Pancreas (tissue), 10 donors: ENCODE results near the gene YBX2. TPM values are rescaled to one million over a fixed set of nuclear protein-coding genes. Genes with fewer than 3 reads are reported as not detected.
A peak's percentile ranks its signal among the peaks of the same experiment; 100 is the strongest.

Source experiments
- ATAC-seq, 4 donors: fragments of 200-7000 bp; cut with Tn5 transposase; one replicate each; pipeline versions ENCODE4 v1.8.0 to v1.9.1; 2020; ENCODE audit warnings: mild to moderate bottlenecking in 4 of 4, moderate library complexity in 4 of 4
- DNase-seq, 6 donors: peaks; one replicate each; pipeline ENCODE4 v3.0.0-alpha.2; 2020
- FAIRE-seq: peaks from 2 replicates; lab custom pipeline; 2012; peaks lifted over from hg19 to GRCh38; lab: Jason Lieb, UNC
- H3K27ac ChIP-seq, 4 donors: fragments of 200-600 bp; sonication (generic); 1 replicate in 3 of 4; 2 replicates in 1 of 4; pipeline versions ENCODE4 v1.5.0 to v1.8.0; 2020
- H3K27me3 ChIP-seq, 4 donors: fragments of 200-600 bp; one replicate each; pipeline ENCODE4 v1.8.0; 2021
- H3K36me3 ChIP-seq, 3 donors: fragments of 200-600 bp; sonication (generic) in 1 of 3; one replicate each; pipeline versions ENCODE4 v1.5.0 to v1.8.0; 2020 to 2021
- H3K4me1 ChIP-seq, 3 donors: fragments of 200-600 bp; one replicate each; pipeline ENCODE4 v1.8.0; 2021
- H3K4me3 ChIP-seq, 4 donors: fragments of 200-600 bp; sonication (generic) in 2 of 4; one replicate each; pipeline versions ENCODE4 v1.5.0 to v1.8.0; 2020 to 2021
- H3K9me3 ChIP-seq, 4 donors: fragments of 200-600 bp; one replicate each; pipeline ENCODE4 v1.8.0; 2021
- WGBS, 2 donors: extraction: QIAGEN DNeasy Blood & Tissue Kit; methylation state at CpG; one replicate each; pipeline ENCODE4 v1.1.7; 2013; 5-methylcytosine and 5-hydroxymethylcytosine counted together
- intact Hi-C, 3 donors: fragments of 100-400 bp; cut with DNase I; formaldehyde crosslinking; loops; one replicate each; pipeline versions ENCODE4 v1.11.1 to v1.14.2; 2022
- polyA plus RNA-seq, 2 donors: library from polyadenylated mRNA; stranded (reverse); fragments of 200-250 nt; gene quantifications; one replicate each; pipeline ENCODE4 v1.2.3, GENCODE V29; 2013
- total RNA-seq, 6 donors: library from RNA; stranded (reverse); fragmentation: NEBNext Ultra II Directional in 4 of 6; extraction: Animal tissue kit (Norgen Biotek cat#: 25700) in 4 of 6; gene quantifications; one replicate each; pipeline versions ENCODE4 v1.2.1 to v1.2.4, GENCODE V29; 2021 to 2023
- TF ChIP-seq, protein P1 (sequence below), 4 donors: fragments of 200-600 bp; sonication (generic) in 3 of 4; IDR thresholded peaks; one replicate each; pipeline versions ENCODE4 v1.5.0 to v1.8.0; 2021; ENCODE audit warnings: antibody characterized with exemption in 4 of 4
- donor health status: healthy with polysubstance abuse.
- donor health status: DM: no; HTN: no; CAD: no; lungs with moderate emphysema.
- donor health status: DM: no; HTN: no; CAD: no.
- donor health status: control.
- donor health status: control.
- donor health status: Bipolar disorder and iron deficiency.
- donor health status: DM: yes; HTN: yes; CAD: no.
- donor health status: DM: no; HTN: no; CAD: no.
- donor health status: DM: no; HTN: no; CAD: no.
- donor health status: DM: yes; HTN: yes; CAD: no.

The YBX2 gene
- total and polyA plus RNA-seq, 8 donors, result 0.12 to 1.2 (median 0.41) TPM

DNA sequence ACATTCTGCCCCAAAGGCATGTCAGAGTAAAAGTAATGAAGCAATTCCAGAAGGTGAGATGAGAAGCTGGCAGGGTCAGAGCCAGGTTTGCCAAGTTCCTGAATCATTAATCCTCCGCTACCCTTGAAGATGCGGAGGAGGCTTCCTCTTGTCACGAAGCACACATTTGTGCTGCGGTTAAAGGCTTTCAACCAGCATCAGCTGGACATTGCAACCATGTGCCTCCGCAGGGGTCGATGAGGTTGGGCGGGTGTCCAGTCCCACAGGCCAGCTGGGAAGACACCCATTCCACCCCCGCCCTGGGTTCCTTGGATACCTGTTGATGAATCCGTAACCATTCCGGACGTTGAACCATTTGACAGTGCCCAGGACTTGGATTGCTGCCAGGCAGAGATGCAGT, 1.3 kb downstream of the YBX2 start:
- TF ChIP-seq, protein P1, sequence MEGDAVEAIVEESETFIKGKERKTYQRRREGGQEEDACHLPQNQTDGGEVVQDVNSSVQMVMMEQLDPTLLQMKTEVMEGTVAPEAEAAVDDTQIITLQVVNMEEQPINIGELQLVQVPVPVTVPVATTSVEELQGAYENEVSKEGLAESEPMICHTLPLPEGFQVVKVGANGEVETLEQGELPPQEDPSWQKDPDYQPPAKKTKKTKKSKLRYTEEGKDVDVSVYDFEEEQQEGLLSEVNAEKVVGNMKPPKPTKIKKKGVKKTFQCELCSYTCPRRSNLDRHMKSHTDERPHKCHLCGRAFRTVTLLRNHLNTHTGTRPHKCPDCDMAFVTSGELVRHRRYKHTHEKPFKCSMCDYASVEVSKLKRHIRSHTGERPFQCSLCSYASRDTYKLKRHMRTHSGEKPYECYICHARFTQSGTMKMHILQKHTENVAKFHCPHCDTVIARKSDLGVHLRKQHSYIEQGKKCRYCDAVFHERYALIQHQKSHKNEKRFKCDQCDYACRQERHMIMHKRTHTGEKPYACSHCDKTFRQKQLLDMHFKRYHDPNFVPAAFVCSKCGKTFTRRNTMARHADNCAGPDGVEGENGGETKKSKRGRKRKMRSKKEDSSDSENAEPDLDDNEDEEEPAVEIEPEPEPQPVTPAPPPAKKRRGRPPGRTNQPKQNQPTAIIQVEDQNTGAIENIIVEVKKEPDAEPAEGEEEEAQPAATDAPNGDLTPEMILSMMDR (IDR thresholded peaks at IDR 0.05), result no peak
- Histone ChIP-seq H3K4me1 (peaks cover 0 to 18% (median 13%) of the 10 kb centered on the region in 3 donors), H3K4me3 (no peak overlapping the region), H3K27me3 (no peaks in the 10 kb centered on the region), H3K27ac (no peak overlapping the region), H3K9me3 (no peaks in the 10 kb centered on the region), H3K36me3 (no peaks in the 10 kb centered on the region)
- 82% methylated on average over 11 of the region's 11 CpGs for WGBS, 2 donors
- intact Hi-C loops, result loop anchor here in 1 of 3 donors (10.0 kb wide), 1 partner anchor 248 kb away; the partner anchor contains the start of gene SLC16A11
- no peak for ATAC-seq
- peak in 2 of 6 donors; percentile 26 to 69 for DNase-seq
- no peak for FAIRE-seq

DNA sequence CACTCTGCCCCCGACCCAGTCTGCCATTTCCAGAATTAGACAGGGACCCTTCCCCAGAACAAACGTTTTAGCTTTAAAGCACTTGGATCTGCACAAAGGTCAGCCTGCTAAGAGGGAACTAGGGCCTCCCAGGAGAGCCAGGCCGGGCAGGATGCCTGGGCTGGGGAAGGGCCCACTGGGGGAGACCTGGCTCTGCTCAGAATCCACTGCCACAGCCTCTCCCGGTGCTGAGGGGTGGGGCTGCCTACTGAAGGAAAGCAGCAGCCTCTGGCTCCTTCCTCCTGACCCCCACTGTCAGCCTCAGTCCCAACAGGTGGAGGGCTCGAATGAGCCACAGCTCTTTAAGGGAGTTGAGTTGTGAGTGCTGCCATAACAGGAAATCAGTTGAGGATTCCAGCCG, 1.7 kb downstream of the YBX2 start:
- intact Hi-C loops, result loop anchor here in 1 of 3 donors (10.0 kb wide), 1 partner anchor 248 kb away; the partner anchor contains the start of gene SLC16A11
- DNase-seq (no peak), FAIRE-seq (no peak), ATAC-seq (no peak)
- H3K9me3 ChIP-seq, result no peaks in the 10 kb centered on the region
- no peaks in the 10 kb centered on the region for H3K27me3 ChIP-seq
- H3K36me3 ChIP-seq, result no peaks in the 10 kb centered on the region
- no peak overlapping the region for H3K4me3 ChIP-seq
- H3K4me1 ChIP-seq, result peaks cover 0 to 18% (median 13%) of the 10 kb centered on the region in 3 donors
- TF ChIP-seq, protein P1 (IDR thresholded peaks at IDR 0.05), result no peak
- no peak overlapping the region for H3K27ac ChIP-seq
- 55 to 59% methylated on average over 6 of the region's 6 CpGs for WGBS, 2 donors

GRCh38 chr17:7292194-7292593, 2.2 kb downstream of the YBX2 start:
- Histone ChIP-seq H3K27me3 (no peaks in the 10 kb centered on the region), H3K4me1 (peaks cover 0 to 18% (median 13%) of the 10 kb centered on the region in 3 donors), H3K4me3 (no peak overlapping the region), H3K36me3 (no peaks in the 10 kb centered on the region), H3K27ac (no peak overlapping the region), H3K9me3 (no peaks in the 10 kb centered on the region)
- ATAC-seq (no peak), DNase-seq (no peak), FAIRE-seq (no peak)
- TF ChIP-seq, protein P1 (IDR thresholded peaks at IDR 0.05), result no peak
- intact Hi-C loops, result loop anchor here in 1 of 3 donors (10.0 kb wide), 1 partner anchor 247 kb away; the partner anchor contains the start of gene SLC16A11
- 73 to 81% methylated on average over 2 of the region's 2 CpGs for WGBS, 2 donors

DNA sequence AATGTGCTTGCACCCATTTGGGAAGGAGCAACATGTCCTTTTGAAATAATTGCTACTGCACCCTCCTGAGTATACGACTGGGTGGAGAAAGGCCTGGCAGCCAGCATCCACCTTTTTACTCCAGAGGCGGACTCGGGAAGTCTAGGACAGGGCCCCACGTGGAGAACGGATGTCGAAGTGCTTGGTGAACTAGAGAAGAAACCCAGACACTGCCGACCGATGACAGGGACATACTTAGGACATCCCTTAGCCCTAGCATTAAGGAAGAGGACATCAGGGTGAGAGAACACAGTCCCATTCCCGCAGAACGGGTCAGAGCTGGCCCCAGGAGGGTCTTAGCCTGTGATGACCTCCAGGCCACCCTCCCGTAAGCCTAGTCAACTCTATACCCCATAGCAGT, 3.8 kb downstream of the YBX2 start:
- Histone ChIP-seq H3K4me1 (peaks cover 0 to 14% (median 5%) of the 10 kb centered on the region in 3 donors), H3K9me3 (no peaks in the 10 kb centered on the region), H3K4me3 (no peak overlapping the region), H3K36me3 (no peaks in the 10 kb centered on the region), H3K27me3 (no peaks in the 10 kb centered on the region), H3K27ac (no peak overlapping the region)
- DNase-seq (no peak), FAIRE-seq (no peak), ATAC-seq (no peak)
- 74 to 81% methylated on average over 11 of the region's 11 CpGs for WGBS, 2 donors
- intact Hi-C loops, result loop anchor here in 1 of 3 donors (10.0 kb wide), 1 partner anchor 246 kb away; the partner anchor contains the start of gene SLC16A11
- TF ChIP-seq, protein P1 (IDR thresholded peaks at IDR 0.05), result no peak

DNA sequence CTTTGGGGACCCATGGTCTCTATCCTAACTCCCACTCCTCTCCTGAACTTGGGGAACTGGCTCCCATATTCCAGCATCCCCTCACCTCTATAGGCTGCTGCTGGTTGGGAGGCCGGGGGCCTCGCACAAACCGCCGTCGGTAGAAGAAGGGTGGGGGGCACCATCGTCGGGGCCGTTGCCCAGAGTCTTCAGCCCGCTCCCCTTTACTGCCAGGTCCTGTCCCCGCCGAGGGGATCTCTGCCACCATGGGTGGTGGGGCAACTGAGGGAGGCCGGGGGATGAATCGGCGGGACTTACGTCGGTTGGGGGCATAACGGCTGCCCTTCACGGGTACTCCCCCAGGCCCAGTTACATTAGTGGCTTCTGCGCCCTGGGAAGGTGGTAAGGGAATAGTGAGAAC, 4.3 kb downstream of the YBX2 start:
- TF ChIP-seq, protein P1 (IDR thresholded peaks at IDR 0.05), result no peak
- H3K27ac ChIP-seq, result no peak overlapping the region
- DNase-seq, result no peak
- no peak overlapping the region for H3K4me3 ChIP-seq
- H3K4me1 ChIP-seq, result peaks cover 0 to 11% (median 4%) of the 10 kb centered on the region in 3 donors
- FAIRE-seq, result no peak
- no peaks in the 10 kb centered on the region for H3K36me3 ChIP-seq
- intact Hi-C loops, result loop anchor here in 1 of 3 donors (10.0 kb wide), 1 partner anchor 245 kb away; the partner anchor contains the start of gene SLC16A11
- 86 to 88% methylated on average over 19 of the region's 19 CpGs for WGBS, 2 donors
- no peak for ATAC-seq
- no peaks in the 10 kb centered on the region for H3K27me3 ChIP-seq
- no peaks in the 10 kb centered on the region for H3K9me3 ChIP-seq
